ENCODE results near the gene TMEM116.

TMEM116 gene

GRCh38 chr12:111887926-111888745, 124.8 kb downstream of the TMEM116 start:
- TF ChIP-seq CTCF (IDR thresholded peaks at IDR 0.05; ENCODE audit: borderline replicate concordance, insufficient read depth, low read depth, low read length): no peak

GRCh38 chr12:111886662-111887545, 126.1 kb downstream of the TMEM116 start:
- no peak overlapping the region for H3K4me3 ChIP-seq (ENCODE audit: low read depth, low read length)
- TF ChIP-seq CTCF (IDR thresholded peaks at IDR 0.05; ENCODE audit: borderline replicate concordance, insufficient read depth, low read depth, low read length): no peak

More at GRCh38 chr12:111887926-111888745, 124.8 kb downstream of the TMEM116 start:
- H3K4me3 ChIP-seq (ENCODE audit: low read depth, low read length): no peak overlapping the region

- H3K4me3 ChIP-seq (ENCODE audit: low read depth, low read length): no peak overlapping the region
- no peak for TF ChIP-seq CTCF (IDR thresholded peaks at IDR 0.05; ENCODE audit: borderline replicate concordance, insufficient read depth, low read depth, low read length)
Measured at GRCh38 chr12:111881716-111882115, 131.2 kb downstream of the TMEM116 start.
